Naive thymus-derived CD8-positive, alpha-beta T cell (primary cell): Measurements from ENCODE around the gene WASHC4. TPM values are rescaled to one million over a fixed set of nuclear protein-coding genes. Genes with fewer than 3 reads are reported as not detected.

Source experiments
- ATAC-seq, 2 donors: fragments of 150-1000 bp; cut with Tn5 transposase in 1 of 2; sonication (Bioruptor Pico), chemical (Tn5 transposase) in 1 of 2; 1 replicate in 1 of 2; 2 replicates in 1 of 2; pipeline ENCODE4 v1.10.0; 2021; ENCODE audit warnings: mild to moderate bottlenecking in 2 of 2, moderate library complexity in 2 of 2
- POLR2A ChIA-PET: fragments of 350-600 bp; sonication (Branson Sonifier 250); formaldehyde crosslinking; loops from one replicate; lab custom pipeline; 2021; ENCODE audit warnings: antibody characterized with exemption; lab: Charles Lee
- DNase-seq, 10 donors: peaks; one replicate each; pipeline versions ENCODE4 v3.0.0 to v3.0.0-alpha.2; 2020 to 2022
- H3K27ac Mint-ChIP-seq, 10 donors: one replicate each; pipeline ENCODE4 v1.8.0; 2020 to 2022; ENCODE audit warnings: mild to moderate bottlenecking in 10 of 10, mixed read lengths in 10 of 10, moderate library complexity in 4 of 10, inconsistent platforms in 1 of 10
- H3K27me3 Mint-ChIP-seq, 5 donors: one replicate each; pipeline ENCODE4 v1.8.0; 2021 to 2022; ENCODE audit warnings: mixed read lengths in 5 of 5
- H3K36me3 Mint-ChIP-seq, 3 donors: one replicate each; pipeline ENCODE4 v1.8.0; 2020 to 2022; ENCODE audit warnings: mixed read lengths in 3 of 3, mild to moderate bottlenecking in 2 of 3, inconsistent platforms in 1 of 3
- H3K4me1 Mint-ChIP-seq, 4 donors: one replicate each; pipeline ENCODE4 v1.8.0; 2021 to 2022; ENCODE audit warnings: mixed read lengths in 4 of 4
- H3K4me3 Mint-ChIP-seq, 10 donors: one replicate each; pipeline ENCODE4 v1.8.0; 2020 to 2022; ENCODE audit warnings: mild to moderate bottlenecking in 10 of 10, mixed read lengths in 10 of 10, moderate library complexity in 6 of 10, inconsistent platforms in 1 of 10
- H3K9me3 Mint-ChIP-seq, 9 donors: one replicate each; pipeline ENCODE4 v1.8.0; 2020 to 2022; ENCODE audit warnings: mixed read lengths in 9 of 9, mild to moderate bottlenecking in 3 of 9, inconsistent platforms in 1 of 9, moderate library complexity in 1 of 9
- polyA plus RNA-seq, 3 donors: library from polyadenylated mRNA; unstranded; fragments of 300-500 nt; fragmentation: Illumina TruSeq; gene quantifications; one replicate each; pipeline ENCODE4 v1.2.3, GENCODE V29; 2021
- total RNA-seq, 8 experiments: library from RNA in 2 of 8; stranded (reverse) in 2 of 8; gene quantifications; one replicate each; pipeline ENCODE4 v1.2.3 and lab custom pipeline; 2021 to 2026

WASHC4 gene
- total and polyA plus RNA-seq, 5 experiments from 2014 or later, result 25.5 to 87.8 (median 30.3) TPM

GRCh38 chr12:105141320-105141922 is 33.9 kb downstream of the WASHC4 start:
- Mint-ChIP-seq H3K27ac (no peak overlapping the region), H3K36me3 (peaks cover 0 to 71% (median 21%) of the 10 kb centered on the region in 3 donors)
- POLR2A ChIA-PET, result interaction anchor here (0.5 kb wide), 1 partner anchor 36 kb away, joined by 3 read pairs; no protein-coding TSS in a partner anchor

GRCh38 chr12:105142259-105142658 is 34.7 kb downstream of the WASHC4 start:
- Mint-ChIP-seq H3K27me3 (no peaks in the 10 kb centered on the region), H3K4me1 (peaks cover 0 to 1% (median 0%) of the 10 kb centered on the region in 4 donors), H3K36me3 (peaks cover 4 to 71% (median 26%) of the 10 kb centered on the region in 3 donors), H3K27ac (no peak overlapping the region), H3K9me3 (no peaks in the 10 kb centered on the region), H3K4me3 (no peak overlapping the region)
- no peak for ATAC-seq
- no peak for DNase-seq
- POLR2A ChIA-PET, result no interaction called here

More at GRCh38 chr12:105141320-105141922, 33.9 kb downstream of the WASHC4 start:
- H3K4me3 Mint-ChIP-seq, result no peak overlapping the region
- H3K27me3 Mint-ChIP-seq, result no peaks in the 10 kb centered on the region
- H3K9me3 Mint-ChIP-seq, result no peaks in the 10 kb centered on the region
- H3K4me1 Mint-ChIP-seq, result peaks cover 3 to 10% (median 4%) of the 10 kb centered on the region in 4 donors
- no peak for ATAC-seq
- no peak for DNase-seq

- H3K36me3 Mint-ChIP-seq, result peaks cover 0 to 77% (median 17%) of the 10 kb centered on the region in 3 donors
- POLR2A ChIA-PET, result no interaction called here
- no peak for ATAC-seq
Observed at GRCh38 chr12:105156260-105156659, 48.7 kb downstream of the WASHC4 start.

GRCh38 chr12:105157606-105158005 is 50.1 kb downstream of the WASHC4 start:
- H3K9me3 Mint-ChIP-seq, result no peaks in the 10 kb centered on the region
- ATAC-seq (no peak), DNase-seq (no peak)
- no peak overlapping the region for H3K4me3 Mint-ChIP-seq
- H3K27me3 Mint-ChIP-seq, result no peaks in the 10 kb centered on the region
- H3K4me1 Mint-ChIP-seq, result peaks cover 0 to 9% (median 0%) of the 10 kb centered on the region in 4 donors
- peak overlapping the region in 1 of 10 donors; percentile 13 for H3K27ac Mint-ChIP-seq
- H3K36me3 Mint-ChIP-seq, result peaks cover 0 to 74% (median 18%) of the 10 kb centered on the region in 3 donors
- POLR2A ChIA-PET, result no interaction called here

More at GRCh38 chr12:105156260-105156659, 48.7 kb downstream of the WASHC4 start:
- peaks cover 0 to 9% (median 0%) of the 10 kb centered on the region in 4 donors for H3K4me1 Mint-ChIP-seq
- no peak overlapping the region for H3K4me3 Mint-ChIP-seq
- H3K27me3 Mint-ChIP-seq, result no peaks in the 10 kb centered on the region
- H3K27ac Mint-ChIP-seq, result peak overlapping the region in 1 of 10 donors; percentile 74
- no peak for DNase-seq
- H3K9me3 Mint-ChIP-seq, result no peaks in the 10 kb centered on the region

GRCh38 chr12:105158876-105159275 is 51.3 kb downstream of the WASHC4 start:
- H3K36me3 Mint-ChIP-seq, result peaks cover 0 to 76% (median 25%) of the 10 kb centered on the region in 3 donors
- peaks cover 0 to 9% (median 0%) of the 10 kb centered on the region in 4 donors for H3K4me1 Mint-ChIP-seq
- no peaks in the 10 kb centered on the region for H3K9me3 Mint-ChIP-seq
- H3K27me3 Mint-ChIP-seq, result no peaks in the 10 kb centered on the region
- DNase-seq, result no peak
- H3K27ac Mint-ChIP-seq, result peak overlapping the region in 4 of 10 donors; percentile 3 to 43 (median 19)
- ATAC-seq, result no peak
- POLR2A ChIA-PET, result no interaction called here
- no peak overlapping the region for H3K4me3 Mint-ChIP-seq

GRCh38 chr12:105162174-105162573 is 54.6 kb downstream of the WASHC4 start:
- POLR2A ChIA-PET, result no interaction called here
- Mint-ChIP-seq H3K9me3 (no peaks in the 10 kb centered on the region), H3K4me3 (no peak overlapping the region), H3K36me3 (peaks cover 0 to 72% (median 15%) of the 10 kb centered on the region in 3 donors), H3K27ac (peak overlapping the region in 1 of 10 donors; percentile 2), H3K27me3 (no peaks in the 10 kb centered on the region), H3K4me1 (peaks cover 0 to 3% (median 0%) of the 10 kb centered on the region in 4 donors)
- ATAC-seq (no peak), DNase-seq (no peak)

- POLR2A ChIA-PET, result no interaction called here
- no peak for ATAC-seq
- DNase-seq, result no peak
- peaks cover 0 to 64% (median 15%) of the 10 kb centered on the region in 3 donors for H3K36me3 Mint-ChIP-seq
- peaks cover 0 to 3% (median 0%) of the 10 kb centered on the region in 4 donors for H3K4me1 Mint-ChIP-seq
- H3K27me3 Mint-ChIP-seq, result no peaks in the 10 kb centered on the region
- H3K4me3 Mint-ChIP-seq, result no peak overlapping the region
- H3K27ac Mint-ChIP-seq, result peak overlapping the region in 2 of 10 donors; percentile 27 to 61
- H3K9me3 Mint-ChIP-seq, result no peaks in the 10 kb centered on the region
Observed at GRCh38 chr12:105164068-105164467, 56.5 kb downstream of the WASHC4 start.

- H3K27ac Mint-ChIP-seq, result peak overlapping the region in 2 of 10 donors; percentile 5 to 34
- POLR2A ChIA-PET, result no interaction called here
- no peaks in the 10 kb centered on the region for H3K9me3 Mint-ChIP-seq
- peaks cover 0 to 4% (median 0%) of the 10 kb centered on the region in 4 donors for H3K4me1 Mint-ChIP-seq
- no peak for ATAC-seq
- no peak for DNase-seq
- H3K27me3 Mint-ChIP-seq, result no peaks in the 10 kb centered on the region
- no peak overlapping the region for H3K4me3 Mint-ChIP-seq
- peaks cover 0 to 62% (median 13%) of the 10 kb centered on the region in 3 donors for H3K36me3 Mint-ChIP-seq
Observed at GRCh38 chr12:105166736-105167135, 59.2 kb downstream of the WASHC4 start.

- POLR2A ChIA-PET, result interaction anchor here (0.8 kb wide), 1 partner anchor 11 kb away, joined by 3 read pairs; no protein-coding TSS in a partner anchor
- Mint-ChIP-seq H3K9me3 (no peaks in the 10 kb centered on the region), H3K36me3 (peaks cover 0 to 58% (median 11%) of the 10 kb centered on the region in 3 donors), H3K4me1 (peaks cover 0 to 4% (median 2%) of the 10 kb centered on the region in 4 donors), H3K4me3 (no peak overlapping the region), H3K27me3 (no peaks in the 10 kb centered on the region), H3K27ac (no peak overlapping the region)
- ATAC-seq, result no peak
- DNase-seq, result no peak
Observed at GRCh38 chr12:105167346-105167745, 59.8 kb downstream of the WASHC4 start.

GRCh38 chr12:105168006-105168405 is 60.5 kb downstream of the WASHC4 start:
- H3K4me3 Mint-ChIP-seq, result no peak overlapping the region
- H3K4me1 Mint-ChIP-seq, result peaks cover 0 to 4% (median 4%) of the 10 kb centered on the region in 4 donors
- no peak for ATAC-seq
- peak overlapping the region in 2 of 10 donors; percentile 4 to 11 for H3K27ac Mint-ChIP-seq
- H3K36me3 Mint-ChIP-seq, result peaks cover 0 to 61% (median 11%) of the 10 kb centered on the region in 3 donors
- POLR2A ChIA-PET, result interaction anchor here (0.8 kb wide), 1 partner anchor 11 kb away, joined by 3 read pairs; no protein-coding TSS in a partner anchor
- DNase-seq, result no peak
- H3K27me3 Mint-ChIP-seq, result no peaks in the 10 kb centered on the region
- H3K9me3 Mint-ChIP-seq, result no peaks in the 10 kb centered on the region

- Mint-ChIP-seq H3K36me3 (peaks cover 0 to 54% (median 3%) of the 10 kb centered on the region in 3 donors), H3K4me3 (no peak overlapping the region), H3K9me3 (no peaks in the 10 kb centered on the region), H3K27ac (peak overlapping the region in 1 of 10 donors; percentile 17), H3K27me3 (no peaks in the 10 kb centered on the region), H3K4me1 (peaks cover 0 to 4% (median 4%) of the 10 kb centered on the region in 4 donors)
- no peak for DNase-seq
- POLR2A ChIA-PET, result no interaction called here
- ATAC-seq, result no peak
Observed at GRCh38 chr12:105170139-105170538, 62.6 kb downstream of the WASHC4 start.

GRCh38 chr12:105171691-105172436 is 64.3 kb downstream of the WASHC4 start:
- ATAC-seq, result no peak
- POLR2A ChIA-PET, result no interaction called here
- H3K9me3 Mint-ChIP-seq, result no peaks in the 10 kb centered on the region
- no peak for DNase-seq
- H3K4me3 Mint-ChIP-seq, result no peak overlapping the region
- peaks cover 0 to 4% (median 4%) of the 10 kb centered on the region in 4 donors for H3K4me1 Mint-ChIP-seq
- H3K27ac Mint-ChIP-seq, result peak overlapping the region in 7 of 10 donors; percentile 15 to 80 (median 67)
- H3K36me3 Mint-ChIP-seq, result peaks cover 0 to 63% (median 13%) of the 10 kb centered on the region in 3 donors
- no peaks in the 10 kb centered on the region for H3K27me3 Mint-ChIP-seq
